HG02970 (cell line): Measurements from ENCODE around the gene ATP5PD.
"Not testable (repeated sequence)": the region's sequence is repeated elsewhere in the genome, so short reads cannot be mapped to it uniquely, and the experiment has no call there.

Source experiments
- ATAC-seq: cut with Tn5 transposase; IDR thresholded peaks from one replicate; pipeline ENCODE4 v1.9.1; 2021; ENCODE audit warnings: mild to moderate bottlenecking, moderate library complexity, moderate number of reproducible peaks; ENCODE audit not compliant: unreplicated experiment, low FRiP score

ATP5PD gene

DNA sequence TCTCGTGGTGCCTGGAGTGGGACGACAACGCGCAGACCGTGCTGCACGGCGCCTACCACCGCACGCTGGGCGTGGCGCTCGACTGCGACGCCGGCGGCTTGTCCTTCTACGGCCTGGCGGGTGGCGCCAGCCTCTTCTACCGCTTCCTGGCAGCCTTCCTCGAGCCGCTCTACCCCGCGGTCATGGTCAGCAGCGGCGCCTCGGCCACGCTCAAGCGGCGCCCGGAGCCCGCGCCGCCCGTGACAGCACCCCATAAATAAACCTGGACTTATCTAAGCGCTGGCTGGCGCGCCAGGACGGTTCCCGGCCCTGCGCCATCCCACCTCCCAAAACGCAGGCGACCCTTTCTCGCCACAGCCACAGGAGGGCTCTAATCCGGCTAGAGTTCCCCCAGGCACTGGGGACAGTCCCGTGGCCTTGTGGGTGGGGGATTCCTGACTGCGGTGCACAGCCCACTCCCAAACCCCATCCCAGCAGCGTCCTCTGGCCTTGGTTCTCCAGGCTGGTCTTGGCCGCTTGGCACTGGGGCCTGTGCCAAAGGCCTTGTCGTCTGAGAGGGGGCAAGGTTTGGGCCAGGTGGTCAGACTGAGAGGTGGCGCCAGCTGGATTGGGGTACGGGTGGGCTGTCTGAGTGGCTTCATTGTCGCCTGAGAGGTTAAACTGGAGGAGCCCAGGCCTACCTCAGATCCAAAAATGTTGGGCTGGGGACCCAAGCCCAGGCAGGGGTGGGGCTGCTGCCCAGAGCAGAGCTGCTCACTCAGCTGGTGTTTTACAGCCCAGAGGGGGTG lies 30.9 kb upstream of the ATP5PD start:
- ATAC-seq = peak; percentile 35

DNA sequence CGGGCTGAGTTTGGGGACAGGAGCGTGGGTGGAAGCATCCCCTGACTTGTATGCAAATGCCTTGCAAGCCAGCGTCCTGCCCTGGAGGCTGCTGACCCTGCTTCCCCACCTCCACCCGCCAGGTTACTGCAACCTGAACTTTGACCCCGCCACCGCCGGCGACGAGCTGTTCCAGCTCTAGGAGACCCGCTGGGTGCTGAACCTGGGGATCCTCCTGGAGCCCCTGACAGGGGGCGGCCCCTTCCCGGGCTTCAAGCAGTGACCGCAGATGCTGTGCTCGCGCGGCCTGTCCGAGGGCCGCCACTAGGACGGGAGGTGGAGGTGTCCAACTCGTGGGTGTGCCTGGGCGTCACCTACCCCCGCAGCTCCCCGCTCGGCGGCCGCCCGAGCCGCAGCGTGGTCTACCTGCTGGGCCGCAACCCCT lies 30.3 kb upstream of the ATP5PD start:
- no peak for ATAC-seq

DNA sequence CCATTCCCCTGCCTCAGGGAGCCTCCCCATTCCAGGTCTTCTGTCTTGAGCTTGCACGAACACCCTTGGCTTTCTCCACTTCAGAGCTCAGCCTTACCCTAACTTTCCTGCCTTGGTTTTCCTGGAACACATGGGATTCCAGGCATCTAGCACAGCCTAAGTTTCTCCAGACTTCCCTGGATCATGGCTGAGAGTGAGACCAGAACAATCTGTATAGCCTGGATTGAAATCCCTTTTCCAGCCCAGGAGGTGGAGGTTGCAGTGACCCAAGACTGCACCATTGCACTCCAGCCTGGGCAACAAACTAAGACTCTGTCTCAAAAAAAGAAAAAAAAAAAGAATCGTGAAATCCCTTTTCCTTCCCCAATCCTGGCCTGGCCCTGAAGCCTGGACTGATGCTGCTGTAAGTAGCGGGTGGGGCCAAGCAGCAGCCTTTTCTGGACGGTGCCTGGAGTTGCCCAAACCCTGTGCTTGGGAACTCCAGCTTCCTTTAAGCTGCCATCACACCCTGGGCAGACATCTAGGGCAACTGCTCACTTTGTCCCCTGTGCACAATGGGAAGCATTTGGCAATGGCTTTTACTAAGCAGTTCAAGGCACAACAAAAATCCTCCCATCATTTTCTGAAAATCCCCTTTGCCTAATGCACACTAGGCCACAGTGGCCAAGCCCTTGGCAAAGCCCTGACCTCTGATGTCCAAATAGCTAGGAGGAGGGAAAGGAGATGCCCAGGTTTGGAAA lies 29.0 kb upstream of the ATP5PD start:
- ATAC-seq = no peak

DNA sequence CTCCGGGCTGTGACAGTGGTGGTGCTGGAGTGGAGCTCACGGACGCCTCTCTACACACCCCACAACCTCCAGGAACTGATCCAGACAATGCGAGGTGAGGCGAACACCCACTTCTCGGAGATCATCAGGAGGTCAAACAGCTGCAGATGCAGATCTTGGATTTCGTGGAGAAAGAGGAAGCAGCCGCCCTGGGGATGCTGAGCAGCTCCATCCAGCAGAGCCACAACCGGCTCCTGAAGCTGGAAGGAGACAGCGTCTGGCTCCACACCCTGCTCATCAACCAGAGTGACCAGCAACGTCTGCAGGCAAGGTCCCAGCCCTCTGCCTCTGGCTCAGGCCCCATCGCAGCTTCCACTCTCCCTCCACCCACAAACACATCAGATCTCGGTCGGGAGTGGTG lies 27.8 kb upstream of the ATP5PD start:
- ATAC-seq = no peak

DNA sequence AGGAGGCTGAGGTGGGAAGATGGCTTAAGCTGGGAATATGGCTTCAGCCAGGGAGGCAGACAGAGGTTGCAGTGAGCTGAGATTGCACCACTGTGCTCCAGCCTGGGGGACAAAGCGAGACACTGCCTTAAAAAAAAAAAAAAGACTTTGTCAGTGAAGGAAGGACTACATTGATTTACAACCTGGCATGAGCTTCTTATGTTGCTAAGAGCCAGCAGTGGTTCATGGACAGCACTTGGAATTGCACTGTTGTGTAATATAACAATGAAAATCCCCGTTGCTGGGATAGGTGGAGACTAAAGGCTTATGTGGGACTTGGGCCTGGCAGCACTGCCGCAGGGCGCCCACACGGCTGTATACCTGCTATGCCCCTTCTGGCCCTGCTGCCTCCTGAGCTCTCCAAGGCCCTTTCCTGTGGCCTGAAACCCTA lies 26.9 kb upstream of the ATP5PD start:
- no peak for ATAC-seq

- not testable (repeated sequence) for ATAC-seq
Observed at GRCh38 chr17:75072909-75073308, 26.1 kb upstream of the ATP5PD start.

- not testable (repeated sequence) for ATAC-seq
Observed at GRCh38 chr17:75071478-75072271, 24.9 kb upstream of the ATP5PD start.

DNA sequence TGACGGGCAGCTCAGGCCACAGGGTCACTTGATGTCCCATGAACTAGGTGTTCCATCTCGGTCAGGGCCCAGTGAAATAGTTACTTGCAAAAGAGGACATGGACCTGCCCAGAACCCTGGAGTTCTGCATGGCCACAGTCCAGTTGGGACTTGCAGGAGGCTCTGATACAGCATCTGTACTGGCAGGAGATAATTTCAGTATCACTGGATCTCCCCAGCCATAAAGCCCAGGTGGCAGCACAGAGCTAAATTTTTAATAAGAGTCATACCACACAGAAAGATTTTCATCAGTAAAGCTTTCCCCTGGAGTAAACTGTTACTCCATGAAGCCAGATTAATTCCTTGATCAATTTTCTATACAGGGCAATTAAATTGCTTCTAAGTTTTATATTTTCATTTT lies 23.0 kb upstream of the ATP5PD start:
- ATAC-seq = no peak

GRCh38 chr17:75068750-75069149 lies 22.0 kb upstream of the ATP5PD start:
- ATAC-seq = no peak

DNA sequence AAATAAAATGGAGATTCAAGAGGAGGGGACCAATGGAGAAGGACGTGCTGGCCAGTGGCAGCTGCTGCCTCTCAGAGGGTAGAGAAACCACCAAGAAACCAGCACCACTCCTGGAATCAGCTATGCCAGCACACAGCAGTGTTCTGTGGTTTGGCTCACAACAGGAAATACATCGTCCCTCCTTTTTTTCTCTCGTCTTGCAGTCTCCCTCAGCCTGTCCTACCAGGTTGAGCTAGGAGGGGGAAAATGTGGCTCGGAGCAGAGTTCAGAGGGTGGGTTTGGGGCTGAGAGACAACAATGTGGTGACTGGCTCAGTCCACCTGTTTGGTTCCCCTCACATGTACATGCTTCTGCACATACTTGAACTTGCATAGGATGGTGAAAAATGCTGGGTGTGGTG lies 21.1 kb upstream of the ATP5PD start:
- ATAC-seq = no peak

GRCh38 chr17:75065562-75066151 lies 18.9 kb upstream of the ATP5PD start:
- no peak for ATAC-seq

GRCh38 chr17:75064867-75065561 lies 18.2 kb upstream of the ATP5PD start:
- no peak for ATAC-seq

- ATAC-seq = no peak
Observed at GRCh38 chr17:75064460-75064859, 17.7 kb upstream of the ATP5PD start.

DNA sequence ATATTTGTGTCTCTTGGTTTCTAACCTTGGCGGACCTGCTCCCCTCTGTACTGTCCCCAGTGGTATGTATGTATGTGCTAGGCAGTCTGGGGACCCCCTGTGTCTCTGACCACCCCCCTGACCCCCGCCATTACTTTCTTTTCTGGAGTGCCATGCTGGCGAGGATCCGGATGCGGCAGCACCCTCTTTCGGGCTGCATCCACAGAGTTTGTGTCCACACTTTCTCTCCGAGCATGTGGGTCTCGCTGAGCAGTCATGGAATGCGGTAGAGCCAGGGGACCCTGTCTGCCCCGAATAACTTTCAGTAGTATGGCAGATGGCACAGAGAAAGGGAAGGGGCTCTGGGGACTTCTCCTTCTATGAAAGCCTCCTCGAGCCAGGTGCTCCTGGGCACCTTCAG lies 17.3 kb upstream of the ATP5PD start:
- ATAC-seq = no peak

- no peak for ATAC-seq
Observed at GRCh38 chr17:75063626-75064025, 16.9 kb upstream of the ATP5PD start.

GRCh38 chr17:75063201-75063600 lies 16.4 kb upstream of the ATP5PD start:
- ATAC-seq = no peak

GRCh38 chr17:75061618-75062017 lies 14.8 kb upstream of the ATP5PD start:
- no peak for ATAC-seq

DNA sequence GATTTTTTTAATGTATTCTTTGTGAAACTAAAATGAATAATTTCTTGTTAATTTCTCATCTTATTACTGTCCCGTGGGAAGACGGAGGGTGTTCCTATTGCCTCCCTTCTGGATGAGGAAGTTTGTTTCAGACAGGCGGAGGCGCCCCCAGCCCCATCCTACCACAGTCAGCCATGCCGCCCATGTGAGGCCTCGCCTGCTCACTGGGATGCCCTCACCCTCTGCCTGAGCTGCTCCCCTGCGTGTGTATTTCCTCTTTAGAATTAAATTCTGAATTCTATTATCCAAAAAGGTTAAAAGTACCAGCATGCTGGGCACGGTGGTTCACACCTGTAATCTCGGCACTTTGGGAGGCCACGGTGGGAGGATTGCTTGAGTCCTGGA lies 14.3 kb upstream of the ATP5PD start:
- no peak for ATAC-seq

GRCh38 chr17:75060434-75061054 lies 13.8 kb upstream of the ATP5PD start:
- ATAC-seq = no peak
